ENCODE data around the gene LMF1.

LMF1 gene

DNA sequence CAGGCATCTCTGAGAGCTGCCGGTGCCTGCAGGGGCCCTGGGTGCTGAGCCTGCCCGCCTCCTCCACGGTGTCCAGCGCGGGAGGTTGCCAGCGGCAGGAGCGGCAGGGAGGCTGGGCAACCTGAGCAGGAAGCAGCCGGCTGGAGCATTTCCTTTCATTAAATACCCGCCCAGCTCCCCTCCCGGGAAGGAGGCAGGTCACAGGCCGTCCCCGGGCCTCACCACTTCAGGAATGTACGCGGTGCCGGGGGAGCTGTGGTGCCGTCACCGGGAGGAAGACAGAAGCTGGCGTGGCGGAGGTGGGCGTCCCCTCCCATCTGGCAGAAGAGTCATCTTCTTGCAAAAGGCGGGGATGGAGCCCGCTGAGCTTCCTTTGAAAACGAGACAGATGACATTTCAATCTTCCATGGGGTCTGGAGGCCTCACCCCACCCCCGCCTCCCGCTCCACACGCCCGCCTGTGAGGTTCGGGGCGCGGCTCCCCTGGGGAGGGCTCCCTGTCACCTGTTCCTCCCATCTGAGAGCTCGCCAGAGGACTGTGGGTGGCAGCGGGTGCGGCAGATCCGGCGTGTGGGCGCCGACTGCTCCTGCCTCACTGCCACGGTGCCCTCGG is 26.8 kb upstream of the LMF1 start:
- no peak for DNase-seq (ENCODE audit: low read depth)
- TF ChIP-seq, protein P1, sequence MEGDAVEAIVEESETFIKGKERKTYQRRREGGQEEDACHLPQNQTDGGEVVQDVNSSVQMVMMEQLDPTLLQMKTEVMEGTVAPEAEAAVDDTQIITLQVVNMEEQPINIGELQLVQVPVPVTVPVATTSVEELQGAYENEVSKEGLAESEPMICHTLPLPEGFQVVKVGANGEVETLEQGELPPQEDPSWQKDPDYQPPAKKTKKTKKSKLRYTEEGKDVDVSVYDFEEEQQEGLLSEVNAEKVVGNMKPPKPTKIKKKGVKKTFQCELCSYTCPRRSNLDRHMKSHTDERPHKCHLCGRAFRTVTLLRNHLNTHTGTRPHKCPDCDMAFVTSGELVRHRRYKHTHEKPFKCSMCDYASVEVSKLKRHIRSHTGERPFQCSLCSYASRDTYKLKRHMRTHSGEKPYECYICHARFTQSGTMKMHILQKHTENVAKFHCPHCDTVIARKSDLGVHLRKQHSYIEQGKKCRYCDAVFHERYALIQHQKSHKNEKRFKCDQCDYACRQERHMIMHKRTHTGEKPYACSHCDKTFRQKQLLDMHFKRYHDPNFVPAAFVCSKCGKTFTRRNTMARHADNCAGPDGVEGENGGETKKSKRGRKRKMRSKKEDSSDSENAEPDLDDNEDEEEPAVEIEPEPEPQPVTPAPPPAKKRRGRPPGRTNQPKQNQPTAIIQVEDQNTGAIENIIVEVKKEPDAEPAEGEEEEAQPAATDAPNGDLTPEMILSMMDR (IDR thresholded peaks at IDR 0.05; ENCODE audit: control insufficient read depth, extremely low read depth, insufficient read depth), result no peak
- H3K4me3 ChIP-seq (ENCODE audit: low read depth, low read length), result no peak overlapping the region

DNA sequence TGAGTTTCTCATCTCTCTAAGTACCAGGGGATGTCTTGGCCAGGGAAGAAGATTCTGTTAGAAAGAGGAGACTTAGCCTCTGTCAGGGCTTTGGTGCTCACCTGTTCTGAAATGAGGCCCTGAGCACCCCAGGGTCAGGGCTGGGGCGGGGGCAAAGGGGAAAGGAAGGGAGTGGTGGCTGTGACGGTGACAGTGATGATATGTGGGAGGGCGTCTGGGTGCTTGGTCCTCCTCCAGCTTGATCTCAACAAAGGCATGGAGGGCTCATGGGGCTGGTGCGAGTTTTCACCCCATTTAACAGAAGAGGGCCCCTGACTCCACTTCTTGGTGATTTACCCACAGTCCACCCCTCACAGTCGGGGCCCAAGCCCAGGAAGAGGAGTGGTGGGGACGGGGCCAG is 25.9 kb upstream of the LMF1 start:
- no peak overlapping the region for H3K4me3 ChIP-seq (ENCODE audit: low read depth, low read length)
- DNase-seq (ENCODE audit: low read depth), result no peak
- TF ChIP-seq, protein P1 (IDR thresholded peaks at IDR 0.05; ENCODE audit: control insufficient read depth, extremely low read depth, insufficient read depth), result no peak

DNA sequence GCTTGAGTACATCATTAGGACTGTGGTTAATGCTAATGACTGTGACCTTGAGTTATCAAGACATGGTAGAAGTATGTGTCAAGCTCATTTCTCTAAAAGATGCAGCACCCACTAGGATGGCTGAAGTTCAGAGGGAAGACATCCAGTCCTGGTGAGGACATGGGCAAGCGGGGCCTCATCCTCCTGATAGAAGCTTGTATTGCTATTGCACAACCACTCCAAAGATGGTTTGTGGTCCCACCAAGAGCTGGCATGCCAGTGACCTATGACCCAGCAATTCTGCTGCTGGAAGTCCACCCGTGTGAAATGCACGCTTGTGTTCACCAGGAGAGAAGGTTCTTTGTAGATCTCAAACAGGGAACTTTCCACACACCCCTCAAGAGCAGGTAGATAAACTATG is 25.0 kb upstream of the LMF1 start:
- H3K4me3 ChIP-seq (ENCODE audit: low read depth, low read length), result no peak overlapping the region
- TF ChIP-seq, protein P1 (IDR thresholded peaks at IDR 0.05; ENCODE audit: control insufficient read depth, extremely low read depth, insufficient read depth), result no peak
- DNase-seq (ENCODE audit: low read depth), result no peak

DNA sequence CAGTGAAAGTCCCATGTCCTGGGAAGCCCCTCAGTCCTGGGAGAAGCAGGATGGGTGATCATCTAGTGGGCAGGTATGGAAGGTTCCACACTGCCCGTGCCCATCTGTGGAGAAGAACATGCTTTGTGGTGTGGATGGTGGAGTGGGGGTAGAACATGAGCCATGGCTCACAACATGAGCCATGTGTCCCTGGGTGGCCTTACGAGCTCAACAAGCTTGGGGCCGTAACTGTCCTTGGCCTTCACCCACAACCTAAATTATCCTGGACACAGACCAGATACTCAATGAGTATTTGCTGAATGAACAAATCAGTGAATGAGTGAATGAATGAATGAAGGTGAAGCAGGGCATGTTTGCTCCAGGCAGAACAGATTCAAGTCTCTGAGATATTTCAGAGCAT is 24.3 kb upstream of the LMF1 start:
- no peak for DNase-seq (ENCODE audit: low read depth)
- TF ChIP-seq, protein P1 (IDR thresholded peaks at IDR 0.05; ENCODE audit: control insufficient read depth, extremely low read depth, insufficient read depth), result no peak

DNA sequence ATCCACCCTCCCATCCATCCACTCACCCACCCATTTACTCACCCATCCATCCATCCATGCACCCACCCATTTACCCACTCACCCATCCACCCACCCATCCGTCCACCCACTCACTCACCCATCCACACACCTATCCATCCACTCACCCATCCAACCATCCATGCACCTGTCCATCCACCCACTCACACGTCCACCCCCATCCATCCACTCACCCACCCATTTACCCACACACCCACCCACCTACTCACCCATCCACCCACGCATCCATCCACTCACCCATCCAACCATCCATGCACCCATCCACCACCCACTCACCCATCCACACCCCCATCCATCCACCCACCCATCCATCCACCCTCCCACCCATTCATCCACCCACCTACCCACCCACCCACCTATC is 22.9 kb upstream of the LMF1 start:
- TF ChIP-seq, protein P1 (IDR thresholded peaks at IDR 0.05; ENCODE audit: control insufficient read depth, extremely low read depth, insufficient read depth), result no peak
- no peak overlapping the region for H3K4me3 ChIP-seq (ENCODE audit: low read depth, low read length)
- no peak for DNase-seq (ENCODE audit: low read depth)

More for the DNA sequence above, 24.3 kb upstream of the LMF1 start:
- no peak overlapping the region for H3K4me3 ChIP-seq (ENCODE audit: low read depth, low read length)

DNA sequence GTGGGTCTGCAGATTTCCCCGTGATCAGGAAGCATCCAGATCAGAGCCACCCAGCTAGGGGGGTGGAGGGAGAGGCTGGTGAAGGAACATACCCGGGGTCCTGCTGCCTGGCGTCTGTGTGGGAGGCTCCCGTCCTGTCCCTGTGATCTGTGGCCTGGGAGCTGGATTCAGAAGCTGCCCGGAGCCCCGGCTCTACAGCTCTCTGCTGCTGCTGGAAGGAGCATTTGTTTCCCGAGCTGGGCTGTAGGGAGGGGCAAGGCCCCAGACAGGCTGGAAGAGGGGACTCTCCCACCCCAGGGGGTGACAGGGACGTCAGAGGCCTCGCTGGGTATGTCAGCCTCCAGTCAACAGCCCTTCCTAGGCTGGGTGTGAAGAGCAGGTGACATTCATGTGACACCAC is 21.0 kb upstream of the LMF1 start:
- TF ChIP-seq, protein P1 (IDR thresholded peaks at IDR 0.05; ENCODE audit: control insufficient read depth, extremely low read depth, insufficient read depth), result no peak
- no peak overlapping the region for H3K4me3 ChIP-seq (ENCODE audit: low read depth, low read length)
- no peak for DNase-seq (ENCODE audit: low read depth)

DNA sequence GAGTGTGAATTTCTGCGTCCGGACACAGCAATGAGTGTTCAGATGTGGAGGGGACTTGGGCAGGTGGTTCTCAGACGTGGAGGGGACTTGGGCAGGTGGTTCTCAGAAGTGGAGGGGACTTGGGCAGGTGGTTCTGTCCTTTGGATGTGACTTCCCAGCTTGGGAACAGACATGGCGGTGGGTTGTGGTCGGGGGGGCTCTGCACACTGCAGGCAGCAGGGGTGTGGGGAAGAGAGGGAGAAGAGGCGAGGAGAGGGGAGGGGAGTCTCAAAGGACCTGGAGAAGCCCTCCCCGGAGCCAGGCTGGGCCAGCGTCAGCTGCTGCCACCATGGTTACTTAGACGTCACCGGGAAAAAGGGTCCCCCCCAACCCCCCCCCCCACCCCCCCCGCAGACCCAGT is 20.6 kb upstream of the LMF1 start:
- DNase-seq (ENCODE audit: low read depth), result no peak
- TF ChIP-seq, protein P1 (IDR thresholded peaks at IDR 0.05; ENCODE audit: control insufficient read depth, extremely low read depth, insufficient read depth), result no peak

More for the DNA sequence above, 20.6 kb upstream of the LMF1 start:
- no peak overlapping the region for H3K4me3 ChIP-seq (ENCODE audit: low read depth, low read length)

Measured in LNCaP clone FGC (cell line).